ENCODE data around the gene HNRNPM. TPM values are rescaled to one million over a fixed set of nuclear protein-coding genes. Genes with fewer than 3 reads are reported as not detected.

HNRNPM gene
- total RNA-seq, 2 experiments from 2014 or later, result 90.0 to 280 TPM

GRCh38 chr19:8525401-8525684, 80.6 kb downstream of the HNRNPM start:
- DNase-seq (ENCODE audit: low spot score), result no peak
- TF ChIP-seq CTCF (conservative IDR thresholded peaks at IDR 0.05; ENCODE audit: low read length) (peak; percentile 26; the same call in 1 of the 2 replicates), EZH2phosphoT487 (IDR thresholded peaks at IDR 0.05; ENCODE audit: borderline replicate concordance, low read depth, low read length) (no peak)
- Histone ChIP-seq H3K4me3 (ENCODE audit: low read depth, low read length, poor library complexity, severe bottlenecking) (no peak overlapping the region), H2AFZ (ENCODE audit: low read length) (no peak overlapping the region), H3K36me3 (ENCODE audit: insufficient read depth, low read length) (no peaks in the 10 kb centered on the region), H3K27ac (ENCODE audit: low read depth, low read length, poor library complexity, severe bottlenecking) (no peak overlapping the region), H3K9me2 (ENCODE audit: insufficient read depth, low read length) (no peaks in the 10 kb centered on the region), H3K79me2 (ENCODE audit: insufficient read depth, low read depth, low read length) (no peaks in the 10 kb centered on the region), H3K4me1 (ENCODE audit: insufficient read depth, low read length, poor library complexity, severe bottlenecking) (no peaks in the 10 kb centered on the region), H4K20me1 (ENCODE audit: insufficient read depth, low read length) (no peaks in the 10 kb centered on the region), H3K9me3 (ENCODE audit: low read length) (no peaks in the 10 kb centered on the region), H3K4me2 (ENCODE audit: low read length) (no peak overlapping the region)
- ChIA-PET CTCF (ENCODE audit: unreplicated experiment) (no interaction called here), POLR2A (interaction anchor here (1.3 kb wide), 1 partner anchor 11 kb away, joined by 3 read pairs; the partner anchor contains the start of gene ZNF414)
- intact Hi-C loops (cut with micrococcal nuclease; ENCODE audit: unreplicated experiment), result no loop called here
- BruUV-seq (replicated peaks), result no TSS peak

GRCh38 chr19:8526345-8527091, 81.7 kb downstream of the HNRNPM start:
- H3K9me3 ChIP-seq (ENCODE audit: low read length), result no peaks in the 10 kb centered on the region
- H3K79me2 ChIP-seq (ENCODE audit: insufficient read depth, low read depth, low read length), result no peaks in the 10 kb centered on the region
- ChIA-PET POLR2A (no interaction called here), CTCF (ENCODE audit: unreplicated experiment) (no interaction called here)
- H2AFZ ChIP-seq (ENCODE audit: low read length), result no peak overlapping the region
- TF ChIP-seq EZH2phosphoT487 (IDR thresholded peaks at IDR 0.05; ENCODE audit: borderline replicate concordance, low read depth, low read length) (no peak), CTCF (conservative IDR thresholded peaks at IDR 0.05; ENCODE audit: low read length) (no peak)
- H3K4me2 ChIP-seq (ENCODE audit: low read length), result no peak overlapping the region
- H3K9me2 ChIP-seq (ENCODE audit: insufficient read depth, low read length), result no peaks in the 10 kb centered on the region
- DNase-seq (ENCODE audit: low spot score), result no peak
- H3K4me3 ChIP-seq (ENCODE audit: low read depth, low read length, poor library complexity, severe bottlenecking), result no peak overlapping the region
- H3K4me1 ChIP-seq (ENCODE audit: insufficient read depth, low read length, poor library complexity, severe bottlenecking), result no peaks in the 10 kb centered on the region
- intact Hi-C loops (cut with micrococcal nuclease; ENCODE audit: unreplicated experiment), result no loop called here
- H3K27ac ChIP-seq (ENCODE audit: low read depth, low read length, poor library complexity, severe bottlenecking), result no peak overlapping the region
- H3K36me3 ChIP-seq (ENCODE audit: insufficient read depth, low read length), result no peaks in the 10 kb centered on the region
- H4K20me1 ChIP-seq (ENCODE audit: insufficient read depth, low read length), result no peaks in the 10 kb centered on the region
- BruUV-seq (replicated peaks), result no TSS peak

GRCh38 chr19:8528500-8528899, 83.7 kb downstream of the HNRNPM start:
- intact Hi-C loops (cut with micrococcal nuclease; ENCODE audit: unreplicated experiment), result no loop called here
- BruUV-seq (replicated peaks), result no TSS peak
- POLR2A ChIA-PET, result no interaction called here
- TF ChIP-seq CTCF (conservative IDR thresholded peaks at IDR 0.05; ENCODE audit: low read length) (no peak), EZH2phosphoT487 (IDR thresholded peaks at IDR 0.05; ENCODE audit: borderline replicate concordance, low read depth, low read length) (no peak)
- DNase-seq (ENCODE audit: low spot score), result no peak
- Histone ChIP-seq H3K27ac (ENCODE audit: low read depth, low read length, poor library complexity, severe bottlenecking) (no peak overlapping the region), H3K4me1 (ENCODE audit: insufficient read depth, low read length, poor library complexity, severe bottlenecking) (no peaks in the 10 kb centered on the region), H4K20me1 (ENCODE audit: insufficient read depth, low read length) (no peaks in the 10 kb centered on the region), H3K9me3 (ENCODE audit: low read length) (no peaks in the 10 kb centered on the region), H3K9me2 (ENCODE audit: insufficient read depth, low read length) (no peaks in the 10 kb centered on the region), H3K79me2 (ENCODE audit: insufficient read depth, low read depth, low read length) (no peaks in the 10 kb centered on the region), H3K4me2 (ENCODE audit: low read length) (no peak overlapping the region), H3K36me3 (ENCODE audit: insufficient read depth, low read length) (no peaks in the 10 kb centered on the region), H2AFZ (ENCODE audit: low read length) (no peak overlapping the region), H3K4me3 (ENCODE audit: low read depth, low read length, poor library complexity, severe bottlenecking) (no peak overlapping the region)
- CTCF ChIA-PET (ENCODE audit: unreplicated experiment), result no interaction called here
